H1 (cell line): ENCODE data around the gene MAPT. TPM values are rescaled to one million over a fixed set of nuclear protein-coding genes. Genes with fewer than 3 reads are reported as not detected.

Experiments
- BCL11A ChIP-seq, 2 experiments: IDR thresholded peaks; one replicate each; pipeline ENCODE4 v1.6.1; 2011; ENCODE audit warnings: low read depth in 2 of 2, low read length in 2 of 2, mild to moderate bottlenecking in 2 of 2
- CEBPB ChIP-seq: IDR thresholded peaks from 2 replicates; pipeline ENCODE4 v1.6.1; 2012; ENCODE audit warnings: low read depth, low read length
- CTCF ChIP-seq, 3 experiments: IDR thresholded peaks; 1 replicate in 2 of 3; 2 replicates in 1 of 3; pipeline versions ENCODE4 v1.5.1 to v1.6.1; 2011; ENCODE audit warnings: low read length in 3 of 3, mild to moderate bottlenecking in 3 of 3, inconsistent platforms in 2 of 3, low read depth in 1 of 3, moderate library complexity in 1 of 3; ENCODE audit not compliant: insufficient read depth in 1 of 3; ENCODE audit errors: control extremely low read depth in 1 of 3
- E2F6 ChIP-seq: IDR thresholded peaks from 2 replicates; pipeline ENCODE4 v1.6.1; 2012; ENCODE audit warnings: inconsistent platforms
- EZH2 ChIP-seq: fragments of 200-600 bp; sonication (generic); IDR thresholded peaks from 2 replicates; pipeline ENCODE4 v1.7.1; 2012; ENCODE audit warnings: low read depth, mild to moderate bottlenecking, moderate library complexity, low read length, inconsistent platforms; ENCODE audit not compliant: severe bottlenecking
- JUN ChIP-seq: IDR thresholded peaks from 2 replicates; pipeline ENCODE4 v1.6.1; 2011; ENCODE audit warnings: low read depth, mild to moderate bottlenecking, improper control_type of control experiment, low read length
- KDM1A ChIP-seq: fragments of 200-600, 300-600 bp; sonication (generic); IDR thresholded peaks from 2 replicates; pipeline ENCODE4 v1.7.1; 2016; ENCODE audit warnings: mild to moderate bottlenecking, low read length, borderline replicate concordance
- KDM4A ChIP-seq: IDR thresholded peaks from one replicate; pipeline ENCODE4 v1.7.1; 2012; ENCODE audit warnings: low read depth, mild to moderate bottlenecking, moderate library complexity, low read length, inconsistent platforms; ENCODE audit not compliant: severe bottlenecking
- MAFK ChIP-seq: IDR thresholded peaks from 2 replicates; pipeline ENCODE4 v1.6.1; 2012; ENCODE audit warnings: low read depth, mild to moderate bottlenecking, improper control_type of control experiment, low read length
- NANOG ChIP-seq: IDR thresholded peaks from 2 replicates; pipeline ENCODE4 v1.6.1; 2011; ENCODE audit warnings: low read length, low read depth, mild to moderate bottlenecking, inconsistent platforms; ENCODE audit not compliant: insufficient read depth, poor library complexity, severe bottlenecking
- PHF8 ChIP-seq: fragments of 200-600 bp; sonication (generic); conservative IDR thresholded peaks from 2 replicates; pipeline ENCODE4 v1.7.1; 2012; ENCODE audit warnings: low read depth, mild to moderate bottlenecking, inconsistent platforms, low read length, moderate library complexity
- POLR2AphosphoS5 ChIP-seq: IDR thresholded peaks from 2 replicates; pipeline ENCODE4 v1.6.1; 2011; ENCODE audit warnings: low read depth, low read length
- POU5F1 ChIP-seq: IDR thresholded peaks from 2 replicates; pipeline ENCODE4 v1.6.1; 2011; ENCODE audit warnings: low read depth, mild to moderate bottlenecking, low read length, moderate library complexity
- RAD21 ChIP-seq, 2 experiments: IDR thresholded peaks in 1 of 2; conservative IDR thresholded peaks in 1 of 2; 2 replicates each; pipeline ENCODE4 v1.6.1; 2011; ENCODE audit warnings: low read depth in 2 of 2, low read length in 2 of 2, improper control_type of control experiment in 1 of 2, inconsistent platforms in 1 of 2, mild to moderate bottlenecking in 1 of 2, moderate library complexity in 1 of 2
- RFX5 ChIP-seq: IDR thresholded peaks from 2 replicates; pipeline ENCODE4 v1.6.1; 2011; ENCODE audit warnings: low read depth, low read length, improper control_type of control experiment, borderline replicate concordance
- RNF2 ChIP-seq: fragments of 200-900, 300-1000 bp; sonication (generic); IDR thresholded peaks from 2 replicates; pipeline ENCODE4 v1.7.1; 2016; ENCODE audit warnings: borderline replicate concordance, low read depth, mild to moderate bottlenecking, antibody characterized with exemption, low read length; ENCODE audit not compliant: poor library complexity, severe bottlenecking; ENCODE audit errors: missing control alignments
- SP1 ChIP-seq: IDR thresholded peaks from 2 replicates; pipeline ENCODE4 v1.6.1; 2011; ENCODE audit warnings: low read depth, low read length
- SP2 ChIP-seq: IDR thresholded peaks from 2 replicates; pipeline ENCODE4 v1.6.1; 2012; ENCODE audit warnings: mild to moderate bottlenecking, low read length, inconsistent platforms
- SP4 ChIP-seq: IDR thresholded peaks from 2 replicates; pipeline ENCODE4 v1.6.1; 2012; ENCODE audit warnings: low read length, inconsistent platforms
- SUZ12 ChIP-seq: fragments of 200-600 bp; sonication (generic); IDR thresholded peaks from 2 replicates; pipeline ENCODE4 v1.6.1; 2012; ENCODE audit warnings: mild to moderate bottlenecking, inconsistent platforms, low read length, moderate library complexity, mixed read lengths
- ZNF274 ChIP-seq: IDR thresholded peaks from 2 replicates; pipeline ENCODE4 v1.7.0; 2012; ENCODE audit warnings: low read length, borderline replicate concordance; ENCODE audit errors: extremely low read depth
- polyA plus RNA-seq, 7 experiments: library from polyadenylated mRNA; depleted of rRNA in 3 of 7; stranded (reverse) in 5 of 7; unstranded in 2 of 7; fragments of >200 nt in 5 of 7; fragments of 200-250 nt in 2 of 7; gene quantifications; 1 replicate in 5 of 7; 2 replicates in 1 of 7; 4 replicates in 1 of 7; pipeline versions ENCODE4 v1.2.1 to v1.2.3, GENCODE V29; 2011 to 2013; ENCODE audit warnings: missing spikeins in 2 of 7, mixed read lengths in 2 of 7
- total RNA-seq: library from RNA; stranded (reverse); fragmentation: NEBNext Ultra II Directional; extraction: Animal tissue kit (Norgen Biotek cat#: 25700); gene quantifications from 2 replicates; pipeline ENCODE4 v1.2.1, GENCODE V29; 2021

Gene MAPT
- total and polyA plus RNA-seq, 2 of the 8 experiments (the other 6 are each of a cell fraction or from before 2014, with no cell fraction given), result 0.54 to 1.7 TPM

- TF ChIP-seq RAD21 (IDR thresholded peaks at IDR 0.05 in 1 of 2, conservative IDR thresholded peaks at IDR 0.05 in 1 of 2; ENCODE audit: low read depth in 2 of 2, low read length in 2 of 2), result no peak
- no peak for TF ChIP-seq RNF2
- TF ChIP-seq JUN, result no peak
- peak; percentile 89 for TF ChIP-seq EZH2
- TF ChIP-seq SP2, result no peak
- TF ChIP-seq RFX5, result no peak
- TF ChIP-seq SP1, result no peak
- no peak for TF ChIP-seq CEBPB
- peak in 2 of 3 experiments; percentile 3 to 13; a peak in 2 of 4 replicates for TF ChIP-seq CTCF (IDR thresholded peaks at IDR 0.05; ENCODE audit: control extremely low read depth in 1 of 3, insufficient read depth in 1 of 3, low read depth in 1 of 3, low read length in 3 of 3)
- no peak; the same call in 1 of the 2 replicates for TF ChIP-seq E2F6
- no peak for TF ChIP-seq ZNF274
- TF ChIP-seq KDM1A, result no peak
- TF ChIP-seq POU5F1, result no peak
- no peak for TF ChIP-seq MAFK
- no peak for TF ChIP-seq NANOG
- TF ChIP-seq POLR2AphosphoS5, result no peak
- no peak for TF ChIP-seq SP4
- peak; percentile 37 for TF ChIP-seq KDM4A
- TF ChIP-seq PHF8, result no peak
- TF ChIP-seq BCL11A (IDR thresholded peaks at IDR 0.05; ENCODE audit: low read depth in 2 of 2, low read length in 2 of 2), result no peak
- TF ChIP-seq SUZ12, result peak; percentile 83
Measured at GRCh38 chr17:45895304-45895968, 1.1 kb downstream of the MAPT start (continued).
